Activated T-cell treated with anti-CD3 and anti-CD28 coated beads, Interleukin-2, amount 50 U/mL, for 24 hours (primary cell): ENCODE data around the gene KRTAP15-1.

Source experiments
- DNase-seq: peaks from one replicate; pipeline ENCODE4 v3.0.0-alpha.2; 2020
- H3K27ac Mint-ChIP-seq: 2 replicates; pipeline ENCODE4 v1.8.0; 2020; ENCODE audit warnings: mild to moderate bottlenecking, mixed read lengths
- H3K27me3 Mint-ChIP-seq: 2 replicates; pipeline ENCODE4 v1.8.0; 2020; ENCODE audit warnings: mixed read lengths
- H3K36me3 Mint-ChIP-seq: 2 replicates; pipeline ENCODE4 v1.8.0; 2020; ENCODE audit warnings: low read depth, mixed read lengths
- H3K4me1 Mint-ChIP-seq: 2 replicates; pipeline ENCODE4 v1.8.0; 2020; ENCODE audit warnings: low read depth, mixed read lengths
- H3K4me3 Mint-ChIP-seq: 2 replicates; pipeline ENCODE4 v1.8.0; 2020; ENCODE audit warnings: mild to moderate bottlenecking, moderate library complexity, mixed read lengths
- H3K9me3 Mint-ChIP-seq: 2 replicates; pipeline ENCODE4 v1.8.0; 2020; ENCODE audit warnings: mixed read lengths

Gene KRTAP15-1

DNA sequence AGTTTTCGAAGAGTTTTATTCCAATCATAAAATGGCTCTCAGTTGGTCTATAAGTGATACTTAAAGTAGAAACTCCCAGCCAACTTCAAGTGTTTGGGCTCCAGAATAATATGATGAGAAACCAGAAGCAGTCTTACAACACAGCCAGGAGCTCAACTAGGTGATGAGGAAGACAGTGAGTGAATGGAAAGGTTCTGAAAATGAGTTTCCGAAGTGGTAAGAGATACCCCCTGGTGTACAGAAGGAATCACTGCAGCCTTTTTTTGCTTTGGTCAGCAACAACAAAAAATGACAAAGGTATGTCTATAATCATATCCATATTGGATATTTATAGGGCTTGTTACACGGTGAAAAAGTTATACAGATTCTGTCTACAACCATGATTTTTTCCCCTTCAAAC, 23.6 kb downstream of the KRTAP15-1 start:
- DNase-seq, result no peak
- H3K4me1 Mint-ChIP-seq, result no peaks in the 10 kb centered on the region
- H3K9me3 Mint-ChIP-seq, result no peaks in the 10 kb centered on the region
- H3K36me3 Mint-ChIP-seq, result no peaks in the 10 kb centered on the region
- peaks cover 6% of the 10 kb centered on the region for H3K27me3 Mint-ChIP-seq
- H3K27ac Mint-ChIP-seq, result no peak overlapping the region
- no peak overlapping the region for H3K4me3 Mint-ChIP-seq

DNA sequence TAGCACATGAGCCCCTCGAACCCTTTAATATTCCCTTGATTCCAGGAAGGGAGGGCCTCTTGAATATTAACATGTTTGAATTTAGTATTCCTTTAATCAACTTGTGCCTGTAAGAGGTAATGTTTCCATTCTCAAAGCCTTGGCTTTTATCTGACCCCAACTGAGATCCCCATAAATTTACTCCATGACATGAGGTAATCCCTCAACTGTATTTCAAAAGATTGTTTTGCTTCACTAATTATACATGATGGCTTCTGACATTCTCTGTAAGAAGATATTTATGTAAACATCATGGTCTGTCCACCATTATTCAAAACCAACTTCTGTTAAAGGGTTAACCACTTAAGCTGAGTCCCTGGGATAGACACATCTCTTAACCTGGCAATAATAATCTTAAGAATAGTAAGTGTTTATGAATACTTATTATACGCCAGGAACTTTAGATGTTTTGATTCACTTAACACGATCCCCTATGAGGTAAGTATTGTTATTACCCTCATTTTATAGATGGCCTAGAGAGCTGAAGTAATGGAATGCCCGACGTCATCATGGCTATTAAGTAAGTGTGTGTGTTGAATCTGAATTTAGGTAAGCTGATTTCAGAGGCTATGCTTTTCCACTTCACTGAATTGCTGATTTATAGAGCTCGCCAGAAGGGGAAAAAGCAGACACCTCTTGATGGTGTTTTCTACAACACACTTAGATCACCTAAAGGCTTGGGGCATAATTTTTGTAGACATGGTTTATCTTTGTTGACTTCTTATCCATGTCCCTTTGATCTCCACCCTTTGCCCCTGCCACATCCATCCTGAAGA, 29.0 kb downstream of the KRTAP15-1 start:
- DNase-seq, result no peak
- Mint-ChIP-seq H3K9me3 (no peaks in the 10 kb centered on the region), H3K4me1 (no peaks in the 10 kb centered on the region), H3K27me3 (peaks cover 3% of the 10 kb centered on the region), H3K27ac (no peak overlapping the region), H3K36me3 (no peaks in the 10 kb centered on the region), H3K4me3 (no peak overlapping the region)

DNA sequence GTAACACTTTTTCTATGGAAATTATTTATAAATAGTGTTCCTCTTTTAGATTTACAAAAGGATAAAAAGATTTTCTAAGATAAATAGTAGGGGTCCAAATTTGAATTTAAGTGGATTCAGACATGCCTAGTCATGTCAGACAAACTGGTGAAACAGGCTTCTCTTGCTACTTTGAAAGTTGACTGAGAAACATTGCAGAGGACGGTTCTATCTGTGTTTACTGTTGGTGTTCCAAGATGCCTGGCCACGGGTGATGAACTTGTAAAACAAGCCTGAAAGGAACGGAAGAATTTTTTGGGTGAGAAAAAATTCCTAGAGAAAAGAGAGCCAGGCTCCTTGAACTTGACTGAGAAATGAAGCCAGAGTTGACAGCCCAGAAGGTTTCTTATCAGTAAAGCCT, 37.9 kb downstream of the KRTAP15-1 start:
- H3K4me1 Mint-ChIP-seq, result no peaks in the 10 kb centered on the region
- no peak overlapping the region for H3K27ac Mint-ChIP-seq
- no peaks in the 10 kb centered on the region for H3K27me3 Mint-ChIP-seq
- H3K9me3 Mint-ChIP-seq, result no peaks in the 10 kb centered on the region
- H3K4me3 Mint-ChIP-seq, result no peak overlapping the region
- DNase-seq, result no peak
- no peaks in the 10 kb centered on the region for H3K36me3 Mint-ChIP-seq

DNA sequence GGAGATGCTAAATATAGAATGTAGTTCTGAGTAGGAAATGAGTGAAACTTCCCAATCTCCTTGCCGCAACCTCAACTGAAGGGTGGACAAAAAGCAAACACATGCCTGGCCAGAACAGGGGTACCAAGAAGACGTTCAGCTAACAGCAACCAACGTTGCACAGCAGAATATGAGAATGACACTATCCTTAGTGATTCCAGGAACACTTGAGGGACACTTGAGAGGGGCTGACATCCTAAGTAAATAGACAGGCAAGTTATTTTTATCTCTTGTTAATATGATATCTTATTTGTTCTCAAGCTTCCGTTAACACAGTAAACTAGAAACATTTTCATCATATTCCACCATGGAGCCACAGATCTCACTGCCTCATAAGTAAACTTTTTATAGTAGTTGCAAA, 39.2 kb downstream of the KRTAP15-1 start:
- no peaks in the 10 kb centered on the region for H3K27me3 Mint-ChIP-seq
- no peak for DNase-seq
- no peaks in the 10 kb centered on the region for H3K36me3 Mint-ChIP-seq
- no peak overlapping the region for H3K4me3 Mint-ChIP-seq
- no peaks in the 10 kb centered on the region for H3K9me3 Mint-ChIP-seq
- H3K4me1 Mint-ChIP-seq, result no peaks in the 10 kb centered on the region
- no peak overlapping the region for H3K27ac Mint-ChIP-seq

DNA sequence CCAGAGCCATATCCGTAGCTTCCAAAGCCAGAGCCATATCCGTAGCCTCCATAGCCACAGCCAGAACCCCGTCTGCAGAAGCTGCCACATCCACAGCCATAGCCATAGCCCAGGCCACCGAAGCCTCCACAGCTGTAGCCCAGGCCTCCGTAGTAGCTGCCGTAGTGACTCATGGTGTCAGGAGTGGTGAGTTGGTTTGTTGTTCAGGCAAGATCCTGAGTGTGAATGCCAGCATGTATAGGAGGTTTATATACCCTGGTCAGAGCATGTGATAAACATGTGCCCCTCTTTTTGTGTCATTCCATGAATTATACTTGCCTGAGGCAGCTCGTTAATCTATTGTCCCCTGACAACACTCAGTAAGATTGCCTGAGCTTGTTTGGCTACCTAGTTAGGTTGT, 40.1 kb downstream of the KRTAP15-1 start, which contains the start of gene KRTAP19-1:
Gene KRTAP19-1 (minus strand): TSS at position 223 of the 400 bp plus-strand sequence. CDS start 50 bp downstream, at position 173.
- H3K36me3 Mint-ChIP-seq, result no peaks in the 10 kb centered on the region
- no peaks in the 10 kb centered on the region for H3K4me1 Mint-ChIP-seq
- H3K27ac Mint-ChIP-seq, result no peak within 1 kb of the TSS
- H3K27me3 Mint-ChIP-seq, result no peaks in the 10 kb centered on the region
- no peaks in the 10 kb centered on the region for H3K9me3 Mint-ChIP-seq
- DNase-seq, result no peak
- H3K4me3 Mint-ChIP-seq, result no peak within 1 kb of the TSS

DNA sequence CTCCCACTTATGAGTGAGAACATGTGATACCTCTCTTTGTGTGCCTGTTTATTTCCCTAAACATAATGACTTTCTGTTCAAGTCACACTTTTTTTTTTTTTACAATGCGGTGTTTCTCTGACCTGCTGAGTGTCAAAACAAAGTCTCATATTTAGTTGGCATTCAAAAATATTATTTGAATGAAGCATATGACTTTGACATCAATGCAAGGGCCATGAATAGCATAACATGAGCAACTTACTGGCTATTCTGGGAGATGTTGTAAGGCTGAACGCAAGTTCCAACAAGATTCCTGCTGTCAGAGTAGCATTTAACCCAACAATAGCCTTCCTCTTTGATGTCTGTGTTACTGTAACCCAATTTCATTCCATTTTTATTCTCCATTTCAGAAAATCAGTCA, 42.1 kb downstream of the KRTAP15-1 start:
- Mint-ChIP-seq H3K36me3 (no peaks in the 10 kb centered on the region), H3K9me3 (peaks cover 8% of the 10 kb centered on the region), H3K27me3 (no peaks in the 10 kb centered on the region), H3K27ac (no peak overlapping the region), H3K4me3 (no peak overlapping the region), H3K4me1 (no peaks in the 10 kb centered on the region)
- DNase-seq, result no peak

DNA sequence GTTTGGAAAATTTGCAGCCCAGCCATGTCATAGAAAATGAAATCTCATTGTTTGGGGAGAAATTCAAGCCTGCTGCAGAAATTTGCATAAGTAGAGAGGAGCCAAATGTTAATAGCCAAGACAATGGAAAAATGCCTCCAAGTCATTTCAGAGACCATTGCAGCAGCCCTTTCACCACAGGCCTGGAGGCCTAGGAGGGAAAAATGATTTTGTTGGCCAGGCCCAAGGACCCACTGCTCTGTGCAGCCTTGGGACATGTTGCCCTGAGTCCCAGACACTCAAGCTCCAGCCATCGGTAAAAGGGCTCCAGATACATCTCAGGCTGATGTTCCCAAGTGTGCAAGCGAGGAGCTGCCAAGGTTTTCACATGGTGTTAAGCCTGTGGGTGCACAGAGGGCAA, 46.1 kb downstream of the KRTAP15-1 start:
- no peak overlapping the region for H3K27ac Mint-ChIP-seq
- no peak overlapping the region for H3K4me3 Mint-ChIP-seq
- H3K27me3 Mint-ChIP-seq, result no peaks in the 10 kb centered on the region
- H3K4me1 Mint-ChIP-seq, result no peaks in the 10 kb centered on the region
- peaks cover 10% of the 10 kb centered on the region for H3K9me3 Mint-ChIP-seq
- no peaks in the 10 kb centered on the region for H3K36me3 Mint-ChIP-seq
- DNase-seq, result no peak

DNA sequence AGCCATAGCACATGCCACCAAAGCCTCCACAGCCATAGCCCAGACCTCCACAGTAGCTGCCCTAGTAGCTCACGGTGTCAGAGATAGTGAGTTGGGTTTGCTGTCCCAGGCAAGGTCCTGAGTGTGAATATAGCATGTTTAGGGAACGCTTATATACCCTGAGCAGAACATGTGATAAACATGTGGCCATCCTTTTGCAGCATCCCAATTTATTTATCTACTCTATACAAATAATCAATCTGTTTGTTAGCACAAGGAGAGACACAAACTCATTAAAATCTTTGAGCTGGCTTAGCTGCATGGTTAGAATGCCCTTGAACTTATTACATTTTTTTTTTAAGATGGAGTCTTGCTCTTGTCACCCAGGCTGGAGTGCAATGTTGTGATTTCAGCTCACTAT, 47.3 kb downstream of the KRTAP15-1 start, which contains the start of gene KRTAP19-2:
Gene KRTAP19-2 (minus strand): TSS at position 101 of the 400 bp plus-strand sequence. CDS start 88 bp downstream, at position 13.
- no peak for DNase-seq
- H3K4me1 Mint-ChIP-seq, result no peaks in the 10 kb centered on the region
- peaks cover 2% of the 10 kb centered on the region for H3K27me3 Mint-ChIP-seq
- no peak within 1 kb of the TSS for H3K27ac Mint-ChIP-seq
- no peaks in the 10 kb centered on the region for H3K36me3 Mint-ChIP-seq
- peaks cover 10% of the 10 kb centered on the region for H3K9me3 Mint-ChIP-seq
- no peak within 1 kb of the TSS for H3K4me3 Mint-ChIP-seq
